ENCODE results near the gene NLRC5. TPM values are rescaled to one million over a fixed set of nuclear protein-coding genes. Genes with fewer than 3 reads are reported as not detected.

The NLRC5 gene
- total RNA-seq, 1 donor from 2014 or later, result 114 TPM

- Histone ChIP-seq H3K27ac (no peak overlapping the region), H3K4me3 (no peak overlapping the region), H3K4me1 (no peaks in the 10 kb centered on the region), H3K36me3 (no peaks in the 10 kb centered on the region), H3K9me3 (no peaks in the 10 kb centered on the region), H3K27me3 (no peaks in the 10 kb centered on the region)
- no peak for TF ChIP-seq POLR2AphosphoS5 (IDR thresholded peaks at IDR 0.05; ENCODE audit: insufficient read depth in 1 of 2, low read depth in 1 of 2)
- TF ChIP-seq CTCF (IDR thresholded peaks at IDR 0.05), result no peak
- no peak for TF ChIP-seq POLR2A (IDR thresholded peaks at IDR 0.05)
- intact Hi-C loops (cut with DNase I), result no loop called here
- DNase-seq (ENCODE audit: extremely low spot score in 2 of 2), result no peak
Observed at GRCh38 chr16:57007050-57007449, 17.7 kb downstream of the NLRC5 start.

GRCh38 chr16:57007530-57007929 lies 18.2 kb downstream of the NLRC5 start:
- Histone ChIP-seq H3K9me3 (no peaks in the 10 kb centered on the region), H3K36me3 (no peaks in the 10 kb centered on the region), H3K4me3 (no peak overlapping the region), H3K27me3 (no peaks in the 10 kb centered on the region), H3K27ac (no peak overlapping the region), H3K4me1 (no peaks in the 10 kb centered on the region)
- intact Hi-C loops (cut with DNase I), result no loop called here
- no peak for DNase-seq (ENCODE audit: extremely low spot score in 2 of 2)
- no peak for TF ChIP-seq CTCF (IDR thresholded peaks at IDR 0.05)

- H3K36me3 ChIP-seq, result no peaks in the 10 kb centered on the region
- DNase-seq (ENCODE audit: extremely low spot score in 2 of 2), result no peak
- no peak overlapping the region for H3K27ac ChIP-seq
- TF ChIP-seq POLR2A (IDR thresholded peaks at IDR 0.05) (no peak), POLR2AphosphoS5 (IDR thresholded peaks at IDR 0.05; ENCODE audit: insufficient read depth in 1 of 2, low read depth in 1 of 2) (no peak), CTCF (IDR thresholded peaks at IDR 0.05) (no peak)
- no peaks in the 10 kb centered on the region for H3K4me1 ChIP-seq
- H3K27me3 ChIP-seq, result no peaks in the 10 kb centered on the region
- intact Hi-C loops (cut with DNase I), result no loop called here
- no peaks in the 10 kb centered on the region for H3K9me3 ChIP-seq
- H3K4me3 ChIP-seq, result no peak overlapping the region
Observed at GRCh38 chr16:57008440-57008839, 19.1 kb downstream of the NLRC5 start.

GRCh38 chr16:57009643-57010170 lies 20.4 kb downstream of the NLRC5 start:
- intact Hi-C loops (cut with DNase I), result no loop called here
- TF ChIP-seq POLR2AphosphoS5 (IDR thresholded peaks at IDR 0.05; ENCODE audit: insufficient read depth in 1 of 2, low read depth in 1 of 2), result no peak
- no peak for TF ChIP-seq CTCF (IDR thresholded peaks at IDR 0.05)
- no peak for TF ChIP-seq POLR2A (IDR thresholded peaks at IDR 0.05)

GRCh38 chr16:57012353-57012752 lies 23.0 kb downstream of the NLRC5 start:
- TF ChIP-seq POLR2A (IDR thresholded peaks at IDR 0.05) (no peak), CTCF (IDR thresholded peaks at IDR 0.05) (no peak), POLR2AphosphoS5 (IDR thresholded peaks at IDR 0.05; ENCODE audit: insufficient read depth in 1 of 2, low read depth in 1 of 2) (no peak)
- Histone ChIP-seq H3K27ac (no peak overlapping the region), H3K9me3 (no peaks in the 10 kb centered on the region), H3K27me3 (no peaks in the 10 kb centered on the region), H3K4me1 (no peaks in the 10 kb centered on the region), H3K36me3 (peaks cover 0 to under 1% of the 10 kb centered on the region in 2 donors), H3K4me3 (no peak overlapping the region)
- no peak for DNase-seq (ENCODE audit: extremely low spot score in 2 of 2)
- intact Hi-C loops (cut with DNase I), result no loop called here

More at GRCh38 chr16:57009643-57010170, 20.4 kb downstream of the NLRC5 start:
- Histone ChIP-seq H3K4me1 (no peaks in the 10 kb centered on the region), H3K9me3 (no peaks in the 10 kb centered on the region), H3K27ac (no peak overlapping the region), H3K4me3 (no peak overlapping the region), H3K27me3 (no peaks in the 10 kb centered on the region), H3K36me3 (no peaks in the 10 kb centered on the region)
- DNase-seq (ENCODE audit: extremely low spot score in 2 of 2), result no peak

Measured in vagina (tissue), 2 donors.